C4-2B (cell line): ENCODE measurements around the gene ITGB2.

ENCODE experiments used
- ZFX ChIP-seq: fragments of 450-650 bp; IDR thresholded peaks from 2 replicates; pipeline ENCODE4 v1.6.1; 2017
- TF ChIP-seq, protein P1 (sequence below): fragments of 450-650 bp; conservative IDR thresholded peaks from 2 replicates; pipeline ENCODE4 v1.5.1; 2017; ENCODE audit warnings: mild to moderate bottlenecking

DNA sequence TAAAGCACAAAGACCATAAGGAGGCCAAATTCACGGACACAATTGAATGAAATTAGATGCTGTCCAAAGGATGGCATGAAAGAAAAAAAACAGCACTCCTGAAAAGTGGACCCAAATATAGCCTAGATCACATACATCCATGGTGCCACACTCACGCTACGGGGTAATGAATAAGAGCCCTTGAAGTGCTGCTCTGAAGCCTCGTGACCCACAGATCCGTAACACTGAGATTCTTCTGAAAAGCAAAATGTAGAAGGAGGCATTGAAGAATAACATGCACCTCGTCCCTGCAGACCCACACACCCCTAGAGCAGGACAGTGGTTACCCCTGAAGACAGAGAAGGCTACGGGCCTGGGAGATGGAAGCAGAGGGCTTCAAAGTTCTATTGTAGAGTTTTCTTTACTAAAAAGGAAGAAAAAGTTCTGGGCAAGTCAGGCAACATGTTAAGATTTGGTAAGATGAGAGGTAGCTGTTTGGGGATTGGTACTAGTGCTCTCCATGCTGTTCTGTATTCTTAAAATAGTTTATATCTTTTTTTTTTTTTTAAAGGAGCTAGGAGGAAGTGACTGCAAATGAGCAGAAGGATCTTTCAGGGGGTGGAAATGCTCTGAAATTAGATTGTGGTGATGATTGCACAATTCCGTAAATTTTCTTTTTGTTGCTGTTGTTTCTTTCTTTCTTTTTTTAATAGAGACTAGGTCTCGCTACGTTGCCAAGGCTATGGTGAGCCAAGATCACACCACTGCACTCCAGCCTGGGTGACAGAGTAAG is 4.1 kb upstream of the ITGB2 start:
- TF ChIP-seq, protein P1, sequence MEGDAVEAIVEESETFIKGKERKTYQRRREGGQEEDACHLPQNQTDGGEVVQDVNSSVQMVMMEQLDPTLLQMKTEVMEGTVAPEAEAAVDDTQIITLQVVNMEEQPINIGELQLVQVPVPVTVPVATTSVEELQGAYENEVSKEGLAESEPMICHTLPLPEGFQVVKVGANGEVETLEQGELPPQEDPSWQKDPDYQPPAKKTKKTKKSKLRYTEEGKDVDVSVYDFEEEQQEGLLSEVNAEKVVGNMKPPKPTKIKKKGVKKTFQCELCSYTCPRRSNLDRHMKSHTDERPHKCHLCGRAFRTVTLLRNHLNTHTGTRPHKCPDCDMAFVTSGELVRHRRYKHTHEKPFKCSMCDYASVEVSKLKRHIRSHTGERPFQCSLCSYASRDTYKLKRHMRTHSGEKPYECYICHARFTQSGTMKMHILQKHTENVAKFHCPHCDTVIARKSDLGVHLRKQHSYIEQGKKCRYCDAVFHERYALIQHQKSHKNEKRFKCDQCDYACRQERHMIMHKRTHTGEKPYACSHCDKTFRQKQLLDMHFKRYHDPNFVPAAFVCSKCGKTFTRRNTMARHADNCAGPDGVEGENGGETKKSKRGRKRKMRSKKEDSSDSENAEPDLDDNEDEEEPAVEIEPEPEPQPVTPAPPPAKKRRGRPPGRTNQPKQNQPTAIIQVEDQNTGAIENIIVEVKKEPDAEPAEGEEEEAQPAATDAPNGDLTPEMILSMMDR, result no peak
- TF ChIP-seq ZFX, result no peak
